Activated CD4-positive, CD25-positive, alpha-beta regulatory T cell (primary cell): ENCODE measurements around the gene GALNT2.

Experiments
- DNase-seq, 4 experiments: peaks; one replicate each; lab custom pipeline; 2025; lab: John Stamatoyannopoulos, UW

Gene GALNT2

GRCh38 chr1:230280054-230280795, 213.2 kb downstream of the GALNT2 start:
- DNase-seq, result no peak

- DNase-seq, result no peak
Observed at GRCh38 chr1:230280906-230281413, 213.9 kb downstream of the GALNT2 start.

- no peak for DNase-seq
Observed at GRCh38 chr1:230281556-230281955, 214.5 kb downstream of the GALNT2 start.

- DNase-seq, result no peak
Observed at GRCh38 chr1:230282157-230282556, 215.1 kb downstream of the GALNT2 start.

DNA sequence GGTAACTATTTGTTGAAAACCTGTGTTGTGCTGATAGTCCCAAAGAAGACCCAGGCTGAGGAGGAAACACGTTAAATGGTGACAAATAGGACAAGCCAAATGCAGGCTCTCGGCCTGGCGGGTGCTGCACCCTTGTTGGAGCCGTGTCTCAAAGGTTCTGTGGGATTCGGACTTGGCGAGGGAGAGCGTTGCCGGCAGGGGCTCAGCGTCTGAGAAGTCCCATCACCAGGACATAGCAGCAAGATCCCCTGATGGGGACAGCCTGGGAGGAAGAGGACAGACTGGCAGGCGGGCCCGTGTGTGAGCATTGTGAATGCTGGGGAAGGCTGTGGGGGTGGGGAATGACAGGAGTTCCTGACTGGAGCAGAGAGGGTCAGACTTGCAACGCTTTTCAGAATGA, 216.6 kb downstream of the GALNT2 start:
- no peak for DNase-seq

- no peak for DNase-seq
Observed at GRCh38 chr1:230284891-230285290, 217.9 kb downstream of the GALNT2 start.

GRCh38 chr1:230285351-230285750, 218.3 kb downstream of the GALNT2 start:
- no peak for DNase-seq

DNA sequence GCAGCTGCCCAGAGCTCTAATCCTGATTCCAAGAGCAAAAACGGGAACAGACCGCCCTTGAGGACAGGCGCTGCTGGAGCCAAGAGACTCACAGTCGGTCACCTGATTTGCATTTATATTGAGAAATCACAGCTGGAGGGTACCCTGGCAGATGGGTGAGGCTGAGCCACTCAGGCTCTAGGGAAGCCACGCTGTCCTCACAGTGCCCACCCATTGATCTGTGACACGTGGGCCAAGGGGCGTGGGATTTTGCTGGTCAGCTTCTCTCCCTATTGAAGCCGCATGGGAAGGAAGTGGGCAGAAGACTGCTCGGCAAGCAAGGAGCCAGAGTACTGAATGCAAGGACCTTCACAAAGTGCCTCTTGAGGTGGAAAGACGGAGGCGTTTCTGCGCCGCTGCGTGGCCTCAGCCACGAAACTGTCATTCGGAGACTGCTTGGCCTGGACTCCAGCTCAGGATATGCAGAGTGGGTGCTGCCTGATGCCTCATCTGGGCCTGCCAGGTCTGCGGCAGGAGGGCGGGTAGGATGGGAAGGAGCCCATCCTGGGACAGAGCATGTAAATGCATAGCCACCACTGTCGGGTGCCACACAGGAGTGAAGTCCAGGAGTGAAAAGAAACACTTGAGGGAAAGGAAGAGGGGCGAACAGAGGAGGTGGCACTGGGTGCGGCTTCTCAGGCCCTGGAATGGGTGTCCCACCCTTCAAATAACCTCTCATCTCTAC, 219.3 kb downstream of the GALNT2 start:
- no peak for DNase-seq

- no peak for DNase-seq
Observed at GRCh38 chr1:230286890-230287269, 219.8 kb downstream of the GALNT2 start.

DNA sequence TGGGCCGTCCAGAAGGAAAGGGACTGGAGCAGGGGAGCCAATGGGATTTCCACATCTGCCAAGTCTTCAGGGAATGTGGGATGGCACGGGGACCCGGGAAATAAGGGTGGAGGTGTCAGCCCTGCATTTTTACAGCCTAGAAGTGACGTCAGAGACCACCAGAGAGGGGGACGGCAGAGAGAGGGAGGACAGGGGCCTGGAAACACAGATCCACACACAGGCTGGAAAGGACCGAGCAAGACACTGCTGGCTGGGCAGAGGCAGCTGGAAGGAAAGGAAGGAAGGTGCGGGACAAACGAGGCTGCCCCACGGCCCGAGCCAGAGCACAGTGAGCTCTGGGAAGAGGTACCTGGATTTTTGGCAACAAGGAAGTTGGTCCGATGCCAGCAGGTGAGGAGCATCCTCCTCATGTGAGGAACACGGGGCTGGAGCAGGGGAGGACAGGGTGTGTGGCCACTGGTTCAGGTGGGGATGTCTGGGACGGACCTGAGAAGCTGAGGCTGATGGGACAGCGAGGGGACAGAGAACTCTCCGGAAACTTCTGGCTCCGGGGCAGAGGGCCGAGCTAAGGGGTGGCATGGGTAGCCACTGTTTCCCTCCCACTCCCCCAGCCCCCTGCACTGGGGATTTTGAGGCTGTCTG, 220.8 kb downstream of the GALNT2 start:
- DNase-seq, result no peak

DNA sequence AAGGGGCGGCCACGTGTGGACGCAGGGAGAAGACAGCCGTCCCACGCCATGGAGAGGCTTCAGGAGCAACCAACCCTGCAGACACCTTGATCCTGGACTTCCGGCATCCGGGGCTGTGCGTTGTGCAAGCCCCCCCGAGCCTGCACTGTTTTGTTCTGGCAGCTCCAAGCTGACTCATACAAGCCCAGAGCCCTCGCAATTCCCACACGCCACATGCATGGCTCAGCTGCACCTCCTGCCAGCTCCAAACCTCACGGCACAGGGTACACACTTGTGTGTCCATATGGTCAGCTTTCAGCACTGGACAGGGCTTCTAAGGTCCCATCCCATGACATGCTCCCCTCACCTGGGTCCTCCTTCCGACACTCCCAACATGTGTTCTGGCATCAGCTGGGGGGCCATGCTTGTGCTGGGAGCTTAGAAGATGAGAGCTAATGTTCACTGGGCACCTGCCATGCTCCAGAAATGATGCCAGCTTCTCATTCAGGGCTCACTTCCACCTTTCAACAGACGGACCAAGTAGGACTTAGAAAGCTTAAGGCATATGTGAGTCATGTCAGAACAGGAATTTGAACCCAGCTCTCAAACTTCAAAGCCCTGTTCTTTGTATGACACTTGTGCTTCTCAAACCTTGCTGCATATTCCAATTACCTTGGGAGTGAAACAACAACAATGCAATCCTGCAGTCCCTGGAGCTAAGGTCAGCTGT, 221.8 kb downstream of the GALNT2 start:
- no peak for DNase-seq

GRCh38 chr1:230289350-230289644, 222.3 kb downstream of the GALNT2 start:
- DNase-seq, result no peak

DNA sequence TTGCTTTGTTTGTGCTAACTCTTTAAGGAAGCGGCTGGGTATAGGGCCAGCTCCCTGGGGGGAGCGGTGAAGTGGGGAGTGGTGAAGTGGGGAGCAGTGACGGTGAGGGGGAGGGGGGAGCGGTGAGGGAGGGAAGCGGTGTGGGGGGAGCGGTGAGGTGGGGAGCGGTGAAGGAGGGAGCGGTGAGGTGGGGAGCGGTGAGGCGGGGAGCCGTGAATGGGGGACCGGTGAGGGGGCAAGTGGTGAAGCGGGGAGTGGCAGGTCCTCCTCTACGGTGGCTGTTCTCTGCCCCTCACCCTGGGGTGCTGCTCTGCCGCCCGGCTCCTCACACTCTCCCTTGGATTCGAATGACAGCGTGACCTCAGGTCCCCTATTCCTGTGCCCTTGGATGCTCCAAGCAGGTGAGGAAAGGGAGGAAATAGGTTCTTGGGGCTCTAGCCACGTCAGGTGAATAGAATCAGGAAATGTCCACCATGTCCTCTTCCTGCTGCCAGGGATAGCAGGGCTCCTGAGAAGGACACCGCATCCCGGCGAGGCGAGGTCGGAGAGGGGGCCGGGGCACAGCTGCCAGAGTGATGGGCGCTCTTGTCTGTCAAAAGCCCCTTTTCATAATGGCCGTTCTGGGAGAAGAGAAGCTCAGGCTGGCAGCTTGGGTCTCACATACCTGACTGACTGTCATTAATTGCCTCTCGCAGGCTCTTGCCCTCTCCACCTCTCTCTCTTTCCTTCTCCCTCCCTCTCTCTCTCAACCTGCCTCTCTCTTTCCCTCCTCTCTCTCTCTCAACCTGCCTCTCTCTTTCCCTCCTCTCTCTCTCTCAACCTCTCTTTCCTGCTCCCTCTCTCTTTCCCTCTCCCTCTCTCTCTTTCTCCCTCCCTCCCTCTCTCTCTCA, 224.9 kb downstream of the GALNT2 start:
- DNase-seq, result no peak

DNA sequence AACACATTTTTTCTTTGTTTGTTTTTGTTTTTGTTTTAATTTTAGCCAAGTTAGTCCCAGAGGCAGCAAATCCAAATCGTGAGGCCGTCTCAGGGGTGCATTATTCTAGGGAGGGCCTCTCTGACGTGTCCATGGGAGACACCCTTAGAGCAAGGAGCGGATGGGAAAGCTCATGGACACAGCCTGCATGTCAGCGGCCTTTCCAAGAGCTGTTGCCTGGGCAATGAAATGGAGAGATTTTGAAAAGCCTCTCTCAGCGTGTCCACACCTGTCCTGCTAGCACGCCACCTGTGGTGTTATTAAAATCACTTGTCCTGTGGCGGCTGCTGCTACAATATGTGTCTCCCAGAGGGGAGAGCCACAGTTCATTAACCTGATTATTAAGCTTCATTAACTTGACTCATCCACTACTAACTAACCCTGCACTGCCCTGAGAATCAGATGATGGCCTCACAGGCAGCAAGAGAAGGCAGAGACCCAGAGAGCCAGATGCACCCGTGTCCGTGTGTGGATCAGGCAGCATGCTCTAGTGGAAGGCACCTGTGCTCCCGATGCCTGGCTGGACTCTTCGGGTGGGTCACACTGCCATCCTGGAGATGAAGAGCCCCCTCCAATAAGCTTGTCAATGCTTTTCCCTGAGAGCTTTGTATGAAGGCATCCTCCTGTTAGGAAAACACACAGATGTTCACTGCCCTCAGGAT, 225.8 kb downstream of the GALNT2 start:
- no peak for DNase-seq

- DNase-seq, result no peak
Observed at GRCh38 chr1:230293390-230293700, 226.3 kb downstream of the GALNT2 start.

DNA sequence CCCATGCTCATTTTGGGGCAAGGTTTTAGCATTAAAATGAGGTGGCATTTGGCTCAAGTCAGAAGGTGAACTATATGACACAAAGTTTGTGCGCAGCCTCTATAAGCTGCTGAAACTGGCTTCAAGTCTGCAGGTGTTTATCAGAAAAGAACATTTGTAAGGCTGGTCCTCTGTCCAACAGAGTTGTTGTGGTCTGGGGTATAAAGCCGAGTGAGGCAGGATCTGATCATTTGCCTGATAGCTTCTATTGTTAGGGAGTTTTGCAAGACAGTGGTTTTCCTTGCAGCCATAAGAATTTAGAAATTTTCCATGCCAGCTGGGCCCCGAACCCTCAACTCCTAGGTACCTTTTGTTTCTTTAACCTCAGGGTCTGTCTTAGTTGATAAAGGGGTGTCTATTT, 228.3 kb downstream of the GALNT2 start:
- no peak for DNase-seq

DNA sequence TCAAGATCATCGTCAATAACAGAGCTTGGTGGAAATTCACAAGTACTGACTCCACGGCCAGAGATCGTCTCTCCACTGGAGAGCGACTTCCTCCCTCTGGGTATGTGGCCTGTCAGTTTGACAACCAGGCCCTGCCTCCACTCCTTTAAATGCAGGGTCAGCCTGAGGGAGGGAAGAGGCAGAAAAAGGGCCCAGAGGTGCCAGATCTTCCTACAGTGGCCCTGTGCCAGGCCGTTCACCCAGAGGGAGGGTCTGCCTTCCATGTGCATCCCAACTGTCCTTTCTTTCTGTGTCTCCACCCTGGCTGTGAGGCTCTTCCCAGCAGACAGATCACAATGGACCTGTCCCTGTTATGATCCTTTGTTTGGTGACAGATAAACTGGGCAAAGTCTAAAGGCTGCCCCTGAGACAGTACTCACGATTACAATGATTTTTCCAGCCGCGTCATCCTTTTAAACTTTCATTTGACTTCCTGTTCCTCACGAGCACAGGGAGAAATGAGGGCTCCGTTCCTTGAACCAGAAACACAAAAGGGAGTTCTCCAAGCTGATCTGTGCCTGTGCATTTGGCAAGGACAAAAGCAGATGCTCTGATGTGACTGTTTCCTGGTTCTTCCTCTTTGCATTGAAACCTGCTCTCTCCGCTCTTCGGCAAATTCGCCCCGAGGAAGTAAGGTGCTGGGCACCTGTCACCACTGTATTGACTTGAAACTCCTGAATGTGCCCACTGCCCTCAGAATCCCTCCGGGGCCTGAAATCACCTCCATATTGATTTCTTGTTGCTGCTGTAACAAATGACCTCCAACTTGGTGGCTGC, 232.4 kb downstream of the GALNT2 start:
- DNase-seq, result no peak

DNA sequence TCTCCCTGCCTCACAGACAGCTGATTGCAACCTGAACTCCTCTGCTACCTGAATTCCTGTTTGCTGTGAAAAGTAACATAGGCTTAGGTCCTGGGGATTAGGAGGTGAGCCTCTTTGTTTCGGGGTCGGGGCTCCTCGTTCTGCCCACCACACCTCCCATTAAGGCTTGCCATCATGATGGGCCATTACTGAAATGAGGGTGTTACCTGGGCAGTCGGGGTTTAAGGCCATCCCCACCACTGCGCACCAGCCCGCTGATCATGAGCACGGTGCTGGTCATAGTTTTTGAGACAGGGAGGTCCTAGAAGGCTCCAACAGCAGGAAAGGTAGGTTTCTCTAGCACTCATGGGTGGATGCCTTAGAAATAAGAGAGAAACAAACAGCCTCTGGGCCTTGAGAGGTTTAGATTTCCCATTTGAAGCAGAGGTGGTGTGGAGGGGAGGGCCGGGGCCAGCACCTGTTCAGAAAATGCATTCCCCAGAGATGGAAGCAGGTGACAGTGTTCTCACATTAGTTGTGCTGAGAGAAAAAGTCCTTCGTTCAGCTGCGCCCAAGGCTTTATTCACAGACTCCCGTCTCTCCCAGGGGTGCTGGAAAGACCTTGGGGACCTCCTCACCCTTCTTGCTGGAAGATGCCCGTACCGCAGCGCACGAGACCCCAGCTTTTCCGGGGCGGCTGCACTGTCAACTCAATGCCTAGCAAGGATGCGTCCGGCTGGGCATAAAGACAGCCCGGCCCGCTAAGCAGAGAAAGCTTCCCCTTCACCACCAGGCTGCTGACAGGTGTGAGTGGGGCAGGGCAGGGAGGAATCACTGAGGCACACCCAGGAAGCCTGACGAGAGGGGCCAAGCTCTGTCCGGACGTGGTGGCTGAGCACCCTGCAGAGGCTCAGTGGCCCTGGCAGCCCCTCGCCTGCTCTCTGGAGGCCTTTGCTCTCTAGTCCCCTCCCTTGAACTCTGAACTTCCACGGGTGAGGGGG, 233.6 kb downstream of the GALNT2 start:
- DNase-seq, result no peak

DNA sequence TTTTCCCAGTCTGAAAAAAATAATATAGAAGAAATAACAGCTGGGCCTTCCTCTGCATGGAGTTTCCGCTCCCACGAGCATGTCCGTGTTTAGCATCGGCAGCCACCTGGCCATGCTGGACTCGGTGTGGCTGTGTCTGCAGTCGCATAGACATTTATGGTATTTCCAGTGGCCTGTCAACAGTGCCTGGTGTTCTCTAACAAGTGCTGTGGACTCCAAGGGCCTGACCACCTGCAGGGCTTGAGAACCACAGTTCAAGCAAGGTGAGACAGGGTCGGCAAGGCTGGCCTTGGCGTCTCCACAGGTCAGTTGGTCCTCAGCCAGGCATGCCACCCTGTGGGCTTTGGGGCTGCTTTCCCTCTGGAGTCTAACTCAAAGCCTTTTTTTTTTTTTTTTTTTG, 234.3 kb downstream of the GALNT2 start:
- no peak for DNase-seq
